Kidney glomerular epithelial cell (primary cell): ENCODE data around the gene RPS3A.
"Not testable (repeated sequence)": the region's sequence is repeated elsewhere in the genome, so short reads cannot be mapped to it uniquely, and the experiment has no call there.

Source experiments
- DNase-seq: peaks from one replicate; lab custom pipeline; 2025; lab: John Stamatoyannopoulos, UW

The RPS3A gene

DNA sequence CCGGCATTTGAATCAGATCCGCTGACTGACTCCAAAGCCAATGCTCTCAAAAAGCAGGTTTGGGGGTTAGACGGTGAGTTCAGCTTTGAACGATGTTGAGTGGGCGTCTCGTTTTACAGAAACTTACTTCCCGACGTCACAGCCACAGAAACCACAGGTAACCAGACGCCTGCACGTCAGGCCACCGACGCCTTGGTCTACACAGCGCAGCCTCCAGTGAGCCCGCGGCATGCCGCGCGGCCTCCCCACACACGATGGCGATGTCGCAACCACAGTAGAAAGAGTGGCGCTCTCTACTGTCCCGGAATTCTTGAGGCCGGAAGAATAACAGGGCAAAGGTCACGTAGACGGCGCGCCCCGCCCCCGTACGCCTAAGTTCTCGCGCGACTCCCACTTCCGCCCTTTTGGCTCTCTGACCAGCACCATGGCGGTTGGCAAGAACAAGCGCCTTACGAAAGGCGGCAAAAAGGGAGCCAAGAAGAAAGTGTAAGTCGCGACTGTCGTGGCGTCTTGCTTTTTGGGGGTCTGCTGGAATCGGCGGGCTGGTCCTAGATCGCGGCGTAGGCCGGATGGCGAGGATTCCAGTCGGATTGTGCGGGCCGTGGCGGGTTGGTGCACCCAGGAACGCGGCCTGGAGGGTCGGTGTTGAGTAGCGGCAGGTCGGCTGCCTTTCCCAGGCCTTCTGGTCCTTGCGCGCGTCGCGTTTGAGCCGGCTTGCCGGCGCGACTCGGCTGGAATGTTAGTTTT is at the start of gene RPS3A:
Gene RPS3A, plus strand, starts transcription at position 400 of the 747 bp plus-strand sequence. Its CDS starts 25 bp downstream, at position 425.
- peak; percentile 96 for DNase-seq

DNA sequence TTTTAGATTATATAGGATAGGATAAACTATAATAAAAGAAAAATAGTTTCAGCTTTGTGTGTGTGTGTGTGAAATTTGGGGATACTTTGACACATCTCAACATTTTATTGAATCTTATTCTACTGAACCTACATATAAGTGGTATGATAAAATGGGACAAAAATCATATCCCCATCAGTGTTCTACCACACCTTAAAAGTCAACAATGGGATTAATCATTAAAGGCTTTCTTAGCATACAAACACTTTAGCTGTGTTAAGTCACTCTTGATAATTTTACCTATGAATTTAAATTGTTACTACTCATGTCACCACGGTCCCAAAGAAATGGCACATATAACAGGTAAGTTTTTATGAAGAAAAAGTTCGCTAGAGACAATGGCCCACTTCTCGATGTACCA is 46.6 kb upstream of the RPS3A start:
- DNase-seq = no peak

DNA sequence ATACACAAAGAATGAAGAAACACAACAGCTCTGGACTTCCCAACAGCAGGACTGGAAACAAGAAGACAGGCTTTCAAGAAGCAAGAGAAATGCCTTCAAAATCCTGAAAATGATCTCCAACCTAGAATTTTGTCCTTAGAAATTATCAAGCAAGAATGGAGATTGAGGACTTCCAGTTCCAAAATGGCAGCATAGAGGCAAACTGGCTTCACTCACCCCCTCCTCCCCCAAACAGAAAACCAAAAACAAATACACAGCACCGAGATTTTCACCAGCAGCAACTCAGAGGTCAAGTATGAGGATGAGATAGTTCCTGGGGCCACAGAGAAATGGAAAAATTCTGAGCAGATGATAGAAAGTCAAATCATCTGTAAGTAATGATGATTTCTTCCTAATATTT is 43.9 kb upstream of the RPS3A start:
- DNase-seq = no peak

DNA sequence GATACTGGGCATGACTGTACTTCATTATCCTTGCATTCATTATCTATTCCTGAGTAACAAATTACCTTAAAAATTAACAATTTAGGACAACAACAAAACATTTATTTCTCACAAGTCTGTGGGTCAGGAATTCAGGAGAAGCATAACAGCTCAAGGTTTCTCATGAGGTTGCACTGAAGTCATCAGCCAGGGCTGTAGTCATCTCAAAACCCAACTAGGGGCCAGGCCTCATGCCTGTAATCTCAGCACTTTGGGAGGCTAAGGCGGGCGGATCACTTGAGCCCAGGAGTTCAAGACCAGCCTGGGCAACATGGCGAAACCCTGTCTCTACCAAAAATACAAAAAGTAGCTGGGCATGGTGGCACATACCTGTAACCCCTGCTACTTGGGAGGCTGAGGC is 36.3 kb upstream of the RPS3A start:
- DNase-seq = not testable (repeated sequence)

DNA sequence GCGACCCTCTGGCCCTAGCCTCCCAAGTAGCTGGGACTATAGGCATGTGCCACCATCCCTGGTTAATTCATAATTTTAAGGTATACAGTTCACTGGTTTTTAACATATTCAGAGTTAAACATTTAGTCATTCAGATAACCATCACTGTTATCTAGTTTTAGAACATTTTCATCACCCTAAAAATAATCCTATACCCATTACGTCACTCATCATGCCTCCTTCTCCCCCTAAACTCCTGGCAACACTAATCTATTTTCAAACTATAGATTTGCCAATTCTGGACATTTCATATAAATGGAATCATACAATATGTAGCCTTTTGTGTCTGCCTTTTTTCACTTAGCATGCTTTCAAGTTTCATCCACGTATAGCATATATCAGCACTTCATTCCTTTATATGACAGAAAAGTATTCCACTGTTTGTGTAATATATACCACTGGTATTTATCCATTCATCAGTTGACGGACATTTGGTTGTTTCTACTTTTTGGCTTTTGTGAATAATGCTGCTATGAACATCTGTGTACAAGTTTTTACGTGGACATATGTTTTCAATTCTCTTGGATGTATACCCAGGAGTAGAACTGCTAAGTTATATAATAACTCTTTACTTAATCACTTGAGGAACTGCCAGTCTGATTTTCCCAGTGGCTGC is 32.0 kb upstream of the RPS3A start:
- no peak for DNase-seq

DNA sequence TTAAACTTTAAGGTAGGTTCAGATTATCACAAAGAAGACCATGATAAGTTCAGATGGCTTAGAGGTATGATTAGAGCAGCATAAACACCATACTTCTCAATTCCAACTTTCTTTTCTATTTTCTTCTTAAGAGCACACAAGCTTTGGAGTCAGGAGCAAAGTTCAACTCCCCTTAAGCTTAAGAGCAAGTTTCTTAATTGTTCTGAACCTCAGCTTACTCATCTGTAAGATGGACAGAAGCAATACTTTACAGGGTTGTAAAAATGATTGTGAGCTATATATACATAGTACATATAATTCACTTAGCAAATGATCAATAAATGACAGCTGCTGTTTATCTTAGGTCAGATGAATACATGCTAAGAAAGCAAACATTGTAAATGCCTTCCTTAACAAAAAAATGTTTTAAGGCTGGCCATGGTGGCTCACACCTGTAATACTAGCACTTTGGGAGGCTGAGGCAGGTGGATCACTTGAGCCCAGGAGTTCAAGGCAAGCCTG is 25.0 kb upstream of the RPS3A start:
- DNase-seq = no peak

DNA sequence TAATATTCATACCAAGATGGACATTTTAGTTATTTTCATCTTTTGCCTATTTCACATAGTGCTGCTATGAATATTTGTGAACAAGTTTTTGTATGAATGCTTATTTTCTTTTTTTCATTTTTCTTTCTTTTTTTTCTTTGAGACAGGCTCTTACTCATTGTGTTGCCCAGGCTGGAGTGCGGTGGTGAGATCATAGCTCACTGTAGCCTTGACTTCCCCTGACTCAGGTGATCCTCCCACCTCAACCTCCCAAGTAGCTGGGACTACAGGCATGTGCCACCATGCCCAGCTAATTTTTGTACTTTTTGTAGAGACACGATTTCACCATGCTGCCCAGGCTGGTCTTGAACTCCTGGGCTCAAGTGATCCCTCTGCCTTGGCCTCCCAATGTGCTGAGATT is 21.4 kb upstream of the RPS3A start:
- DNase-seq = not testable (repeated sequence)

DNA sequence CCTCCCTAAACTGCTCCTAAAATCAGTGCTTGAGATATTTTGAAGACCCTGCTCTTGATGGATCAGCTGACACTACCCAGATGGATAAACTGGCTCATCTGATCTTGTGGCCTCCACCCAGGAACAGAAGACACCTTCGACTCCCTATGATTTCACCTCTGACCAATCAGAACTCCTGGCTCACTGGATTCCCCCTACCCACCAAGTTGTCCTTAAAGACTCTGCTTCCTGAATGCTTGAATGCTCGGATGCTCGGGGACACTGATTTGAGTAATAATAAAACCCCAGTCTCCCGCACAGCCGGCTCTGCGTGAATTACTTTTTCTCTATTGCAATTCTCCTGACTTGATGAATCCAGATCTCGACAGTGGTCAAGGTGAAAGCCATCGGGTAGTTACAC is 12.0 kb upstream of the RPS3A start:
- no peak for DNase-seq

DNA sequence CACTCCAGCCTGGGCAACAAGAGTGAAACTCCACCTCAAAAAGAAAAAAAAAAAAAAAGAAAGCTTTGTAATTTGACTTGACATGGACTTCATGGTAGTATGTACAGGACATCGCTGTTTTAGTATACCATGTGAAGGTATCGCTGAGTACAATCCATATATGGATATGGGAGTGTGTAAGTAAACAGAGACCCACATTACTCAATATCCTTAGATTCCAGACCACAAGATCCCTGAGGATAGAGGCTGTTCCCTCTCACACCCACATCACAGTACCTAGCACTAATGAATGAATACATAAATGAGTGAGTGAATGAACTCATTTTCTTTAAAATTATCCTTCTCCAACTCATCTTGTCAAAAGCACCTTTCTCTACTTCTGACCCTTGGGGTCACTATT is 8.4 kb upstream of the RPS3A start:
- DNase-seq = no peak

DNA sequence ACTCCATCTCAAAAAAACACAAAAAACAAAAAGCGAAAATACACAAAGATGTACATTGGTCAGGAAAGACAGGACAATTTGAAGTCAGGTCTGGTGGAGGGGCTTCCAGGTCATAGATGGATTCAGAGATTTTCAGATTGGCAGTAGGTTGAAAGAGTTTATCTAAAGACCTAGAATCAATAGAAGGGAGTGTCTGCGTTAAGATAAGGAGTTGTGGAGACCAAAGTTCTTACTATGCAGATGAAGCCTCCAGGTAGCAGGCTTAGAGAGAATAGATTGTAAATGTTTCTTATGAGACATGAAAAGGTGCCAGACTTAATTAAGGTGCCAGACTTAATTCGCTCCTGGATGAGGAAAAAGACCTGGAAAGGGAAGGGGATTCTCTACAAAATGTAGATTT is 6.9 kb upstream of the RPS3A start:
- no peak for DNase-seq

DNA sequence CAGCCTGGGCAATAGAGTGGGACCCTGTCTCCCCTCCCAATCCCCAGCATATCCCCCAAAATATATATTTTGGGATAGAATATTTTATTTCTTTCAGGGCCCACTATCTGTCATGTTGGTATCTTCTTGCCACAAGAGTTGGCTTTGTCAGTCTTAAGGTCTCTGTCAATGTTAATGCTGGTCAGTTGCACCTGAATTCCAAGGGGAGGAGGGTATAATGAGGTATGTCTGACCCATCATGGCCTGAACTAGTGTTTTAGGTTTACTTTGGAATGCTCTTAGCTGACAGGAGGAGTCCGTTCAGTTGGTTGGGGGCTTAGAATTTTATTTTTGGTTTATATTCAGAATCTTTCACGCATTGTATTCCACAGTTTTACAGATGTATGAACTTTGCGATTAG is 6.2 kb upstream of the RPS3A start:
- DNase-seq = no peak

DNA sequence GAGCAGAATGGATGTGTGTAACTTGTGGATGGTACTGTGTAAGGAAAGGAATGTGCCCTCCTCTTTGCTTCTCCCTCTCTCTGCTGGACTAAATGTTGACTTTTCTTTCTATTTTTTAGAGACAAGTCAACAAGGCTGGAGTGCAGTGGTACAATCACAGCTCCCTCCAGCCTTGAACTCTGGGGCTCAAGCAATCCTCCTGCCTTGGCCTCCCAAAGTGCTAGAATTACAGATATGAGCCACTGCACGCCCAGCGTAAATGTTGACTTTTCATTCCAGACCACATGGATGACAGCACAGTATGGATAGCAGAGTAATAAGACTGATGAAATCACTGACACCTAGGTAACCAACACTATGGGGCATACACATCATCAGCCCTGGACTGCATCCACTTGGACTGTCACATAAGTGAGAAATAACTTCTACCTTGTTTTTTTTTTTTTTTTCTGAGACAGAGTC is 5.1 kb upstream of the RPS3A start:
- no peak for DNase-seq

DNA sequence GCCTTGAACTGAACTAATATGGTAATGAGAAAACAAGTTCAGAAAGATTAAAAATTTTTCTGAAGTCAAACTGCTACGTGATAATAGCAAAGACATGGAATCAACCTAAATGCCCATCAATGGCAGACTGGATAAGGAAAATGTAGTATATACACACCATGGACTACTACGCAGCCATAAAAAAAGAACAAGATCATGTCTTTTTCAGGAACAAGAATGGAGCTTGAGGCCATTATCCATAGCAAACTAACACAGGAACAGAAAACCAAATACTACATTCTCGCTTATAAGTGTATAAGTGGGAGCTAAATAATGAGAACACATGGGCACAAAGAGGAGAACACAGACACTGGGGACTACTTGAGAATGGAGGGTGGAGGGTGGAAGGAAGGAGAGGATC is 4.3 kb upstream of the RPS3A start:
- DNase-seq = no peak

DNA sequence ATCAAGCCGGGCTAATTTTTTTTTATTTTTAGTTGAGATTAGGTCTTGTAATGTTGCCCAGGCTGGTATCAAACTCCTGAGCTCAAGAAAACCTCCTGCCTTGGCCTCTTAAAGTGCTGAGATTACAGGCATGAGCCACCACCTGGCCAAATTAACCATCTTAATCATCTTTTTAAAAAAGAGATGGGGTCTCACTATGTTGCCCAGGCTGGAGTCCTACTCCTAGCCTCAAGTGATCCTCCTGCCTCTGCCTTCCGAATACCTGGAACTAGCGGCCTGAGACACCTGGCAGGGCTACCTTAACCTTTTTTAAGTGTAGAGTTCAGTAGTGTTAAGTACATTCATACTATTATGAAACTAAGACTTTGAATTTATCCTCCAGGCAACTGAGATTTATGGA is 1.7 kb upstream of the RPS3A start:
- no peak for DNase-seq

DNA sequence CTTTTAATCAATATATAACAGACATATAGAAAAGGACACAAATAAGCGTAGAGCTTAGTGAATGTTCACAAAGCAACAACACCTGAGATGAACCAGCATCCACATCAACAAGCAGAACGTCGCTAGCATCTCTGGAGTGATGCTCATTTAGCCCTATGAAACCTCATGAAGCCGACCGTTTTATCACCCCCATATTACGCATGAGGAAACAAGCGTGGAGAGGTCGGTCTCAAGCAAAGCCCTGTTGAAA is 524 bp upstream of the RPS3A start:
- DNase-seq = no peak

DNA sequence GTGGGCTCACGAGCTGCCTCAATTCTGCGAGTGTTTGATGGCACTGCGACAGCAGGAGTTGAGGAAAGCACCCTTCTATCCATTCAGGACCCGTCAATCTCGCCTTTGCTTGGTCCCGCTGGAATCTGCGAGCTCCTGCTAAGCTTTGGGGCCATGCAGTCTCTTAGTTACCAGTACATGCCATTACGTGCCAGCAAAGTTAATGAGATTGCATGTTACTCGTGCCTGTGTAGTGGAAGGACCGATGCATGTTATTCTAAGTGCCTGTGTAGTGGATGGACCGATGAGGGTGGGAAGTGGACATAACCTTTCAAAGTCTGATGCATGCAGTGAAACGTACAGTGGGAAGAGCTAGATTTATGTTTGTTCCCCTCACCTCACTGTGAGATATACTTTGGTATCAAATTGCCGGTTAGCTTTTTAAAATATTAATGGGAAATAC is 569 bp downstream of the RPS3A start:
- DNase-seq = peak; percentile 48

DNA sequence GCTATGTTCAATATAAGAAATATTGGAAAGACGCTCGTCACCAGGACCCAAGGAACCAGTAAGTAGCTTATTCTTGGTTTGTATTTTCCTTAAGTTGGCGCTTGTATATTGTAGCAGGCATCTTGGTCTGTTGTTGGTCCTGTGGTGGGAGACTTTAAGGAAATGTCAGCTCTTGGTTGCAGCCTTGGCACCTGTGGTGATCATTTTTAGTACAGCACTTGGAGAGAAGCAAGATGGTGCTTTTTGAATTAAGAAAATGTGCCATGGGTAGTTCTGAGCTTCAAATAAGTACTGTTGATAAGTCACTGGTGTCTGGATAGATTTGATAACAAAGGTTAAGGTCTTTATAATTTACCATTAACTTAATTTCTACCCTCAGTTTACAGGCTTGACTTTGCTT is 1.1 kb downstream of the RPS3A start:
- DNase-seq = no peak

DNA sequence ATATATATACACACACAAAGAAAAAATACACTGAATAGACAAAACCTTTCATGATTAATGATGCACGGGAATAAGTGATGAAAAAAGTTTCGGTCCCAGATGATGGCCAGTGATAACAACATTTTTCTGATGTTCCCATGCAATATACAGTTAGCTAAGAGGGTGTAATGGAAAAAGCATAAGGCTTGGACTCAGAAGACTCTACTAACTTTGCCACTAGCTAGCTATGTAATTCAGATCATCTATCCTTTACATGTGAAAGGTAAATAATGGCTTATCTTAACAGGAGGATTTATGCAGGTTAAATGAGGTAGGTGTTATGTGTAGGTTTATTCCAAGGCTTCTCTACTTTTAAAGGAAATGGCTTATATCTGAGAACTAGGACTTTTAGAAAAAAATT is 4.3 kb downstream of the RPS3A start:
- DNase-seq = no peak

DNA sequence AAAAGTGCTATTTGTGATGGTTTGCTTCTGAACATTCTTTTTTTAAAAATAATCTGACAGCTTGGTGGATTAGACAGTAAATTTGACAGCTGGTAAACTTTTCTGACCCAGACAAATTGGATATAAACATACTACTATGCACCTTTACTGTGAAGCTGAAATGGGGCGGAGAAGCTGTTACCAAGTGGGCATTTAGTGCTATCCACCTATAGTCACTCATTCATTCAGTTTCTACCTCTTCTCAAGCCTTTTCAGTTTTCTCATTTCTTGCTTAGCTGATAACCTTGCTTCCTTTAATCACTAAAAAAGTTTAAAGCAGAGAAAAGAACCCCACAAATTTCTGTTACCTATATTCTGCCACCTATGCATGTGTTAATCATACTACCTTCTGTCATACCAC is 5.2 kb downstream of the RPS3A start:
- no peak for DNase-seq

DNA sequence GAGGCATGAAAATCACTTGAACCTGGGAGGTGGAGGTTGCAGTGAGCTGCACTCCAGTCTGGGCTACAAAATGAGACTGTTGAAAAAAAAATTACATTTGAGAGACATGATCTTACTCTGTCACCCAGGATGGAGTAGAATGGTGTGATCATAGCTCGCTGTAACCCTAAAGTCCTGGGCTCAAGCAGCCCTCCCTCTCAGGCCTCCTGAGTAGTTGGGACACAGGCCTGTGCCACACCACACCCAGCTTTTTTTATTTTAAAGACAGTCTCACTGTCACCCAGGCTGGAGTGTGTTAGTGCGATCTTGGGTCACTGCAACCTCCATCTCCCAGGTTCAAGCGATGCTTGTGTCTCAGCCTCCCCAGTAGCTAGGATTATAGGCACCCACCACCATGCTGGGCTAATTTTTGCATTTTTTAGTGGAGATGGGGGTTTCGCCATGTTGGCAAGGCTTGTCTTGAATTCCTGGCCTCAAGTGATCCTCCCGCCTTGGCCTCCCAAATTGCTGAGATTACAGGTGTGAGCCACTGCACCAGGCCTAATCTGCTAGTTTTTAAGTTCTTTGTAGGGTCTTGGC is 6.1 kb downstream of the RPS3A start:
- DNase-seq = no peak

DNA sequence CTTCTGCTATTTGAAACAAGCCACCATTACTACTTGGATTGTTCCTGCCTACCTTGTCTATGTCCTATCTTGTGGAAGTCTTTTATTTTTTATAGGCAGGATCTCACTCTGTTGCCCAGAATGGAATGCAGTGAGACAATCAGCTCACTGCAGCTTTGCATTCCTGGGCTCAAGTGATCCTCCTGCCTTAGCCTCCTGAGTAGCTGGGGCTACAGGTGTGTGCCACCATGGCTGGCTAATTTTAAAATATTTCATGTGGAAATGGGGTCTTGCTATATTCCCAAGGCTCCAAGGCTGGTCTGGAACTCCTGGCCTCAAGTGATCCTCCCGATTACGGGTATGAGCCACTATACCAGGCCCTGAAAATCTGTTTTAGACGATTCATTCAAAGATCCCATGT is 7.6 kb downstream of the RPS3A start:
- DNase-seq = no peak

DNA sequence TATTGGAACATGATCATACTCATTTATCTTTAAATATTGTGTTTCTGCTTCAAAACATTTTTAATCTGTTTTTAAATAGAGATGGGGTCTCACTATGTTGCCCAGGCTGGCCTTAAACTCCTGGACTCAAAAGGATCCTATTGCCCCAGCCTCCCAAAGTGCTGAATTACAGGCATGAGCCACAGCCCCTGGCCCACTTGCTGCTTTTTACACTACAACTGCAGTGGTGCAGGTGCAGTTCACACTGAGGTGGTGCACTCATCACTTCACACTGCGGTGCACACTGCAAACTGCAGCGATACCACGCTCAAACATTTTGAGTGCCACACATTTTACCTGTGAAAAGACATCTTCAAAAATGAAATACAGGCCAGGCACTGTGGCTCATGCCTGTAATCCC is 10.8 kb downstream of the RPS3A start:
- no peak for DNase-seq

DNA sequence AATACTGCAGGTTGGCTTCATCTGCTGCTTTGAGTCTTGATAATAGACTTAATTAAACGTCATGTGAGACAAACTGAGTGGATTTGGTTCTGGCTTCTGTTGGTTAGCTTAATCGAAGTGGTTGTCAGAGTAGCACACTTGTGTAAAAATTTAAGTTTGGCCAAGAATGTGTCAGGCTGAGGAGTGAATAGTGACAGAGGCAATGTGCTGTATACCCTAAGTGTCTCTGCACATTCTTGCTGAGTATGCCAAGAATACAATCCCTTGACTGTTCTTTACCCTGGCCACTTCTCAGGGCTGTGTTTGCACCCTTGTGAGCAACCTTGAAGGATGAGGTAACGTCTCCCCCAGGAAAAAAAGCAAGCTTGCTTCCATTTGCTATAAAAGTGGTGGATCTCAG is 14.9 kb downstream of the RPS3A start:
- no peak for DNase-seq

DNA sequence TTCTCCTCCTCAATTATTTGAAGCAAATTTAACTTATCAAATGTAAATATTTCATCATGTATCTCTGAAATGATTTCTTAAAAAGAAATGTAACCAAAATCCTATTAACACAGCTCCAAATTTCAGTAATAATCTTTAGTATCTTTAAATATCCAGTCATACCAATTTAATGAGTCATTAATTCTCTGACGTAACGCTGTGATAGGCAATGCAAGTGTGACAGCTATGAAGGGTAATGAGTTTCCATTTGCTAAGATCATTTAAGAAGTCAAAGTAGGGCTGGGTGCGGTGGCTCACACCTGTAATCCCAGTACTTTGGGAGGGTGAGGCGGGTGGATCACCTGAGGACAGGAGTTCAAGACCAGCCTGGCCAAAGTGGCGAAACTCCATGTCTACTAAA is 15.6 kb downstream of the RPS3A start:
- DNase-seq = no peak
